Measurements from ENCODE around the gene GREB1. TPM values are rescaled to one million over a fixed set of nuclear protein-coding genes. Genes with fewer than 3 reads are reported as not detected.
A peak's percentile ranks its signal among the peaks of the same experiment; 100 is the strongest.

GREB1 gene
- total RNA-seq, 1 donor from 2014 or later, result 82.5 TPM

GRCh38 chr2:11534071-11534745 lies 363 bp downstream of the GREB1 start:
- H3K4me3 Mint-ChIP-seq (ENCODE audit: low read depth), result no peak overlapping the region
- no peaks in the 10 kb centered on the region for H3K36me3 Mint-ChIP-seq (ENCODE audit: insufficient read depth)
- DNase-seq (ENCODE audit: low spot score, unreplicated experiment), result no peak
- H3K4me1 Mint-ChIP-seq (ENCODE audit: low read depth), result peaks cover 24% of the 10 kb centered on the region
- no peaks in the 10 kb centered on the region for H3K9me3 Mint-ChIP-seq (ENCODE audit: low read depth)
- no peak overlapping the region for H3K27ac Mint-ChIP-seq
- H3K27me3 Mint-ChIP-seq, result no peaks in the 10 kb centered on the region
- TF ChIP-seq, protein P1, sequence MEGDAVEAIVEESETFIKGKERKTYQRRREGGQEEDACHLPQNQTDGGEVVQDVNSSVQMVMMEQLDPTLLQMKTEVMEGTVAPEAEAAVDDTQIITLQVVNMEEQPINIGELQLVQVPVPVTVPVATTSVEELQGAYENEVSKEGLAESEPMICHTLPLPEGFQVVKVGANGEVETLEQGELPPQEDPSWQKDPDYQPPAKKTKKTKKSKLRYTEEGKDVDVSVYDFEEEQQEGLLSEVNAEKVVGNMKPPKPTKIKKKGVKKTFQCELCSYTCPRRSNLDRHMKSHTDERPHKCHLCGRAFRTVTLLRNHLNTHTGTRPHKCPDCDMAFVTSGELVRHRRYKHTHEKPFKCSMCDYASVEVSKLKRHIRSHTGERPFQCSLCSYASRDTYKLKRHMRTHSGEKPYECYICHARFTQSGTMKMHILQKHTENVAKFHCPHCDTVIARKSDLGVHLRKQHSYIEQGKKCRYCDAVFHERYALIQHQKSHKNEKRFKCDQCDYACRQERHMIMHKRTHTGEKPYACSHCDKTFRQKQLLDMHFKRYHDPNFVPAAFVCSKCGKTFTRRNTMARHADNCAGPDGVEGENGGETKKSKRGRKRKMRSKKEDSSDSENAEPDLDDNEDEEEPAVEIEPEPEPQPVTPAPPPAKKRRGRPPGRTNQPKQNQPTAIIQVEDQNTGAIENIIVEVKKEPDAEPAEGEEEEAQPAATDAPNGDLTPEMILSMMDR (IDR thresholded peaks at IDR 0.05; ENCODE audit: unreplicated experiment), result no peak

GRCh38 chr2:11534746-11535484 lies 1.1 kb downstream of the GREB1 start:
- no peak overlapping the region for H3K4me3 Mint-ChIP-seq (ENCODE audit: low read depth)
- H3K36me3 Mint-ChIP-seq (ENCODE audit: insufficient read depth), result no peaks in the 10 kb centered on the region
- H3K27ac Mint-ChIP-seq, result no peak overlapping the region
- TF ChIP-seq, protein P1 (IDR thresholded peaks at IDR 0.05; ENCODE audit: unreplicated experiment), result peak; percentile 45
- no peaks in the 10 kb centered on the region for H3K9me3 Mint-ChIP-seq (ENCODE audit: low read depth)
- no peaks in the 10 kb centered on the region for H3K27me3 Mint-ChIP-seq
- no peak for DNase-seq (ENCODE audit: low spot score, unreplicated experiment)
- peaks cover 31% of the 10 kb centered on the region for H3K4me1 Mint-ChIP-seq (ENCODE audit: low read depth)

GRCh38 chr2:11535899-11536344 lies 2.1 kb downstream of the GREB1 start:
- TF ChIP-seq, protein P1 (IDR thresholded peaks at IDR 0.05; ENCODE audit: unreplicated experiment), result no peak
- Mint-ChIP-seq H3K9me3 (ENCODE audit: low read depth) (no peaks in the 10 kb centered on the region), H3K4me1 (ENCODE audit: low read depth) (peaks cover 41% of the 10 kb centered on the region), H3K27ac (no peak overlapping the region), H3K27me3 (no peaks in the 10 kb centered on the region), H3K36me3 (ENCODE audit: insufficient read depth) (no peaks in the 10 kb centered on the region), H3K4me3 (ENCODE audit: low read depth) (no peak overlapping the region)
- no peak for DNase-seq (ENCODE audit: low spot score, unreplicated experiment)

DNA sequence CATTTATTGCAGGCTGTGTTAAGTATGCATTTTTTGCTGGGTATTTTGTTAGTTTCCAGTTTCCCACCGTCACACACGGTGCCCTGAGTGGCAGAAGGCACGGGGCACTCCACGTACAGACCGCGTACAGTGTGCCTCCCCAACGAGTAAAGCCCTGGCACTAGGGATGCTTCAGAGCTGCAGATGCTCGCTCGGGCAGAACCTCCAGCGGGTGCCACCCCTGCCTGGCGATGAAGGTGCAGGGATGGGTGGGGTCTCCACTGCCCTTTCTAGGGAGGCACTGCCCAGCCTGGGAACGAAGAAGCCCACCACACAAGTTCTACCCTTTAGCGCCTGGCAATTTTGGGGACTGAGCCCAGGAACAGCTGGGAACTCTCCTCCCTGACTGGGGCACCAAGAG lies 4.1 kb downstream of the GREB1 start:
- Mint-ChIP-seq H3K4me1 (ENCODE audit: low read depth) (peaks cover 41% of the 10 kb centered on the region), H3K36me3 (ENCODE audit: insufficient read depth) (no peaks in the 10 kb centered on the region), H3K9me3 (ENCODE audit: low read depth) (no peaks in the 10 kb centered on the region)

More for the DNA sequence above, 4.1 kb downstream of the GREB1 start:
- H3K27ac Mint-ChIP-seq, result no peak overlapping the region
- DNase-seq (ENCODE audit: low spot score, unreplicated experiment), result no peak
- H3K4me3 Mint-ChIP-seq (ENCODE audit: low read depth), result no peak overlapping the region
- TF ChIP-seq, protein P1 (IDR thresholded peaks at IDR 0.05; ENCODE audit: unreplicated experiment), result no peak
- H3K27me3 Mint-ChIP-seq, result no peaks in the 10 kb centered on the region

Measured in progenitor cell of endocrine pancreas (in vitro differentiated cells).